NT2/D1 (cell line): Measurements from ENCODE around the gene AMIGO1.

ENCODE experiments used
- SUZ12 ChIP-seq: IDR thresholded peaks from 2 replicates; pipeline ENCODE4 v1.6.1; 2011; ENCODE audit not compliant: insufficient read length, insufficient read depth; ENCODE audit errors: extremely low read depth
- YY1 ChIP-seq: IDR thresholded peaks from 2 replicates; pipeline ENCODE4 v1.6.1; 2011; ENCODE audit not compliant: insufficient read length, insufficient read depth

GRCh38 chr1:109522026-109522425 lies 12.5 kb upstream of the AMIGO1 start:
- TF ChIP-seq SUZ12 (no peak), YY1 (no peak)
